ENCODE results near the gene TNIK.

The TNIK gene

GRCh38 chr3:171283183-171283847, 176.9 kb downstream of the TNIK start:
- no peak for DNase-seq (ENCODE audit: low spot score)

GRCh38 chr3:171282041-171282440, 178.2 kb downstream of the TNIK start:
- no peak for DNase-seq (ENCODE audit: low spot score)

GRCh38 chr3:171281256-171281992, 178.8 kb downstream of the TNIK start:
- DNase-seq (ENCODE audit: low spot score) = no peak

GRCh38 chr3:171279972-171280371, 180.2 kb downstream of the TNIK start:
- DNase-seq (ENCODE audit: low spot score) = no peak

GRCh38 chr3:171278299-171278590, 182.0 kb downstream of the TNIK start:
- no peak for DNase-seq (ENCODE audit: low spot score)

- no peak for DNase-seq (ENCODE audit: low spot score)
Measured at GRCh38 chr3:171277456-171278298, 182.5 kb downstream of the TNIK start.

GRCh38 chr3:171276923-171277322, 183.3 kb downstream of the TNIK start:
- no peak for DNase-seq (ENCODE audit: low spot score)

GRCh38 chr3:171274222-171274621, 186.0 kb downstream of the TNIK start:
- DNase-seq (ENCODE audit: low spot score) = no peak

GRCh38 chr3:171270541-171270940, 189.7 kb downstream of the TNIK start:
- no peak for DNase-seq (ENCODE audit: low spot score)

- DNase-seq (ENCODE audit: low spot score) = no peak
Measured at GRCh38 chr3:171269542-171269941, 190.7 kb downstream of the TNIK start.

- DNase-seq (ENCODE audit: low spot score) = no peak
Measured at GRCh38 chr3:171268677-171269076, 191.5 kb downstream of the TNIK start.

GRCh38 chr3:171267104-171267503, 193.1 kb downstream of the TNIK start:
- no peak for DNase-seq (ENCODE audit: low spot score)

- DNase-seq (ENCODE audit: low spot score) = no peak
Measured at GRCh38 chr3:171266740-171267073, 193.5 kb downstream of the TNIK start.

GRCh38 chr3:171266034-171266739, 194.0 kb downstream of the TNIK start:
- no peak for DNase-seq (ENCODE audit: low spot score)

GRCh38 chr3:171264758-171265157, 195.4 kb downstream of the TNIK start:
- DNase-seq (ENCODE audit: low spot score) = no peak

GRCh38 chr3:171262431-171262830, 197.8 kb downstream of the TNIK start:
- DNase-seq (ENCODE audit: low spot score) = no peak

GRCh38 chr3:171261487-171261886, 198.7 kb downstream of the TNIK start:
- DNase-seq (ENCODE audit: low spot score) = no peak

- DNase-seq (ENCODE audit: low spot score) = no peak
Measured at GRCh38 chr3:171260899-171261298, 199.3 kb downstream of the TNIK start.

- no peak for DNase-seq (ENCODE audit: low spot score)
Measured at GRCh38 chr3:171260466-171260865, 199.7 kb downstream of the TNIK start.

GRCh38 chr3:171258316-171258715, 201.9 kb downstream of the TNIK start:
- no peak for DNase-seq (ENCODE audit: low spot score)

- DNase-seq (ENCODE audit: low spot score) = no peak
Measured at GRCh38 chr3:171257251-171258203, 202.7 kb downstream of the TNIK start.
